Heart left ventricle (tissue), 16 donors: ENCODE results near the gene GPBP1. TPM values are rescaled to one million over a fixed set of nuclear protein-coding genes. Genes with fewer than 3 reads are reported as not detected.
"Not testable (repeated sequence)": the region's sequence is repeated elsewhere in the genome, so short reads cannot be mapped to it uniquely, and the experiment has no call there.

Source experiments
- ATAC-seq, 4 donors: fragments of 200-7000 bp; cut with Tn5 transposase; one replicate each; pipeline ENCODE4 v1.9.1; 2020 to 2022; ENCODE audit warnings: moderate library complexity in 4 of 4, mild to moderate bottlenecking in 3 of 4, moderate number of reproducible peaks in 1 of 4
- DNase-seq, 5 donors: peaks; one replicate each; pipeline ENCODE4 v3.0.0-alpha.2; 2020
- H3K27ac ChIP-seq, 12 donors: fragments of 200-600 bp; sonication (generic) in 4 of 12; one replicate each; pipeline versions ENCODE4 v1.5.0 to v1.8.0; 2016 to 2022; ENCODE audit warnings: mild to moderate bottlenecking in 2 of 12
- H3K27me3 ChIP-seq, 9 donors: fragments of 200-600 bp; sonication (generic) in 2 of 9; one replicate each; pipeline versions ENCODE4 v1.5.1 to v1.8.0; 2016 to 2022; ENCODE audit warnings: mild to moderate bottlenecking in 3 of 9
- H3K36me3 ChIP-seq, 9 donors: fragments of 200-600 bp; sonication (generic) in 2 of 9; one replicate each; pipeline versions ENCODE4 v1.5.0 to v1.8.0; 2018 to 2022; ENCODE audit warnings: mild to moderate bottlenecking in 2 of 9
- H3K4me1 ChIP-seq, 12 donors: fragments of 200-600 bp; sonication (generic) in 4 of 12; one replicate each; pipeline versions ENCODE4 v1.5.0 to v1.8.0; 2016 to 2022; ENCODE audit warnings: mild to moderate bottlenecking in 3 of 12
- H3K4me3 ChIP-seq, 12 donors: fragments of 200-600 bp; sonication (generic) in 4 of 12; one replicate each; pipeline versions ENCODE4 v1.5.0 to v1.8.0; 2017 to 2022; ENCODE audit warnings: mild to moderate bottlenecking in 9 of 12, moderate library complexity in 4 of 12
- H3K9me3 ChIP-seq, 12 donors: fragments of 200-600 bp; sonication (generic) in 4 of 12; one replicate each; pipeline versions ENCODE4 v1.5.0 to v1.8.0; 2016 to 2022; ENCODE audit warnings: mild to moderate bottlenecking in 1 of 12
- POLR2A ChIP-seq, 2 donors: fragments of 450-650 bp; IDR thresholded peaks; one replicate each; pipeline ENCODE4 v1.6.1; 2017; ENCODE audit warnings: antibody characterized with exemption in 2 of 2, mild to moderate bottlenecking in 2 of 2, moderate library complexity in 2 of 2
- WGBS, 4 donors: extraction: QIAGEN DNeasy Blood & Tissue Kit in 2 of 4; methylation state at CpG; one replicate each; pipeline versions ENCODE4 v1.1.5 to v1.1.7; 2013 to 2018; 5-methylcytosine and 5-hydroxymethylcytosine counted together
- intact Hi-C, 10 donors: fragments of 100-400 bp; cut with DNase I; formaldehyde crosslinking; loops; one replicate each; pipeline versions ENCODE4 v1.11.1 to v1.14.2; 2022
- polyA plus RNA-seq, 2 donors: library from polyadenylated mRNA; stranded (reverse); fragments of 200-250 nt; gene quantifications; one replicate each; pipeline ENCODE4 v1.2.3, GENCODE V29; 2013
- total RNA-seq, 9 donors: library from RNA; depleted of rRNA in 2 of 9; stranded (reverse); fragments of >200 nt in 2 of 9; fragmentation: NEBNext Ultra II Directional in 3 of 9; extraction: Animal tissue kit (Norgen Biotek cat#: 25700) in 3 of 9; gene quantifications; one replicate each; pipeline versions ENCODE4 v1.1.0 to v1.2.4, GENCODE V29; 2016 to 2023
- TF ChIP-seq, protein P1 (sequence below), 12 donors: fragments of 200-600 bp; sonication (generic) in 4 of 12; IDR thresholded peaks; one replicate each; pipeline versions ENCODE4 v1.5.0 to v1.8.0; 2018 to 2022; ENCODE audit warnings: antibody characterized with exemption in 12 of 12, mild to moderate bottlenecking in 5 of 12
- donor health status: ischemic (EF 13 %, LVEDD 7.1; RV severe dilation, severe dysfunction).
- donor health status: healthy with polysubstance abuse.
- donor health status: DM: no; HTN: yes; CAD: no.
- donor health status: DM: no; HTN: no; CAD: no.
- donor health status: ischemic (EF 25% LVEDD 6.9; RV normal size, moderate dysfunction).
- donor health status: ischemic (EF 25% LVEDD 5.7; RV mildly dilated, moderate dysfunction).
- donor health status: healthy.
- donor health status: DM: yes; HTN: yes; CAD: no.
- donor health status: ischemic (EF 35%, LVEDD 5.7; RV mildly dilated, moderate dysfunction).
- donor health status: nonischemic (EF 11% LVEDD 7.7; RV severe dilation, severe dysfunction).
- donor health status: DM: yes; HTN: yes; CAD: no.
- donor health status: PGD.
- donor health status: ischemic (EF 29% LVEDD 5.4; RV normal size, mild dysfunction).
- donor health status: nonischemic (EF 23%, LVEDD 6.1; RV moderate dilation, normal function).

The GPBP1 gene
- total and polyA plus RNA-seq, 11 donors, result 31.0 to 60.9 (median 49.5) TPM

DNA sequence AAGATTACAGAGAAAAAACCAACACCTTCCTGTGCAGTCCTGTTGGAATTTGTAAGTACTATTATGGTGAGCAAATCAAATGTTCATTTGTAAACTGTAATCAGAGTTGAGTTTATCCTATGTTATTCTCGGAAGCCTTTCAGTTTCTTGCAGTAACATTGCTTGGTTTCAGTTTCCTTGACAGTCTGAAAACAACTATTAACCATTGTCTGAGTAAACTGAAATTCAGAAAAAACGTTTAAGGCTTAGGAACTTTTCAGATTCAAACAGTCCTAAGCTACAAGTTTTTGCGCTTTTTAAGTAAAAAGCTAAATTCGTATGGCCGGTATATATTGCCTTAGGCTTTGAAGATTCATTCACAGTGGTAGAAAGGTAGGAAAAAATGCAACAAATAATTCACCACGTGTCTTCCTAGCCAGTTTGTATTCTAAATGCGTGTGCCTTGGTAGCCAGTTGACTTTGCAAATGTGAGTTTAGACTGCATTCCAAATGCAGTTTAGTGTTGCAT lies 2.5 kb downstream of the GPBP1 start:
- 6 to 7% (median 7%) methylated on average over 7 of the region's 7 CpGs for WGBS, 4 donors
- Histone ChIP-seq H3K4me3 (peak overlapping the region; percentile 3 to 98 (median 86)), H3K4me1 (peaks cover 9 to 75% (median 52%) of the 10 kb centered on the region in 12 donors), H3K27ac (peak overlapping the region in 10 of 12 donors; percentile 19 to 100 (median 99)), H3K9me3 (no peaks in the 10 kb centered on the region), H3K36me3 (peaks cover 0 to 6% (median 0%) of the 10 kb centered on the region in 9 donors), H3K27me3 (no peaks in the 10 kb centered on the region)
- DNase-seq (no peak), ATAC-seq (no peak)
- TF ChIP-seq POLR2A (IDR thresholded peaks at IDR 0.05), result no peak
- TF ChIP-seq, protein P1, sequence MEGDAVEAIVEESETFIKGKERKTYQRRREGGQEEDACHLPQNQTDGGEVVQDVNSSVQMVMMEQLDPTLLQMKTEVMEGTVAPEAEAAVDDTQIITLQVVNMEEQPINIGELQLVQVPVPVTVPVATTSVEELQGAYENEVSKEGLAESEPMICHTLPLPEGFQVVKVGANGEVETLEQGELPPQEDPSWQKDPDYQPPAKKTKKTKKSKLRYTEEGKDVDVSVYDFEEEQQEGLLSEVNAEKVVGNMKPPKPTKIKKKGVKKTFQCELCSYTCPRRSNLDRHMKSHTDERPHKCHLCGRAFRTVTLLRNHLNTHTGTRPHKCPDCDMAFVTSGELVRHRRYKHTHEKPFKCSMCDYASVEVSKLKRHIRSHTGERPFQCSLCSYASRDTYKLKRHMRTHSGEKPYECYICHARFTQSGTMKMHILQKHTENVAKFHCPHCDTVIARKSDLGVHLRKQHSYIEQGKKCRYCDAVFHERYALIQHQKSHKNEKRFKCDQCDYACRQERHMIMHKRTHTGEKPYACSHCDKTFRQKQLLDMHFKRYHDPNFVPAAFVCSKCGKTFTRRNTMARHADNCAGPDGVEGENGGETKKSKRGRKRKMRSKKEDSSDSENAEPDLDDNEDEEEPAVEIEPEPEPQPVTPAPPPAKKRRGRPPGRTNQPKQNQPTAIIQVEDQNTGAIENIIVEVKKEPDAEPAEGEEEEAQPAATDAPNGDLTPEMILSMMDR (IDR thresholded peaks at IDR 0.05), result no peak
- intact Hi-C loops, result loop anchor here in 4 of 10 donors (5.0 to 10.0 kb wide), 3 partner anchors 36 to 1182 kb away; partner anchors contain the start of gene IL6ST (in 1 of the 4)

DNA sequence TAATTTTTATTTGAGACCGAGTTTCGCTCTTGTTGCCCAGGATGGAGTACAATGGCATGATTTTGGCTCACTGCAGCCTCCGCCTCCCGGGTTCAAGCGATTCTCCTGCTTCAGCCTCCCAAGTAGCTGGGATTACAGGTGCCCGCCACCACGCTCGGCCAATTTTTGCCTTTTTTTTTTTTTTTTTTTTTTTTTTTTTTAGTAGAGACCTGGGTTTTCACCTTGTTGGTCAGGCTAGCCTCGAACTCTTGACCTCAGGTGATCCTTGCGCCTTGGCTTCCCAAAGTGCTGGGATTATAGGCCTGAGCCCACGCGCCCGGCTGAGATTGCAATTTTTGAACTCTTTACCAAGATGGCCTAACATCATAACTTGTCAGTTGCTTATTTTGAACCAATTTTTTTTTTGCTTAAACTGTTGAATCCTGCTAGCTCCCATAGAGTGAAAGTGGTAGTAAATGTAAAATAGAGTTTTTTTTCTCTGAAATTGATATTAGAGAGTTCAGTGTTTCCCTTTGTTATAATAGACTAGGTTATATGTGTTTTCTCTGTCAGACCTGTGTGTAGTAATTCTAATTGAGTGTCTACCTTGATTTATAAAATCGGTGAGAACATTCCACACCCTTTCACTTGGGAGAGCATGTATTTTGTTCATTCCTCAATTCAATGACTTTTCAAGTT lies 3.8 kb downstream of the GPBP1 start:
- Histone ChIP-seq H3K27me3 (no peaks in the 10 kb centered on the region), H3K27ac (peak overlapping the region in 3 of 12 donors; percentile 96 to 100 (median 99)), H3K9me3 (no peaks in the 10 kb centered on the region), H3K36me3 (peaks cover 0 to 6% (median 0%) of the 10 kb centered on the region in 9 donors), H3K4me1 (peaks cover 9 to 77% (median 54%) of the 10 kb centered on the region in 12 donors), H3K4me3 (peak overlapping the region in 10 of 12 donors; percentile 71 to 98 (median 90))
- 86 to 91% (median 88%) methylated on average over 14 of the region's 14 CpGs for WGBS, 4 donors
- no peak for TF ChIP-seq POLR2A (IDR thresholded peaks at IDR 0.05)
- TF ChIP-seq, protein P1 (IDR thresholded peaks at IDR 0.05), result no peak
- DNase-seq (no peak), ATAC-seq (no peak)
- intact Hi-C loops, result loop anchor here in 4 of 10 donors (5.0 to 10.0 kb wide), 3 partner anchors 35 to 1183 kb away; partner anchors contain the start of gene IL6ST (in 1 of the 4)

DNA sequence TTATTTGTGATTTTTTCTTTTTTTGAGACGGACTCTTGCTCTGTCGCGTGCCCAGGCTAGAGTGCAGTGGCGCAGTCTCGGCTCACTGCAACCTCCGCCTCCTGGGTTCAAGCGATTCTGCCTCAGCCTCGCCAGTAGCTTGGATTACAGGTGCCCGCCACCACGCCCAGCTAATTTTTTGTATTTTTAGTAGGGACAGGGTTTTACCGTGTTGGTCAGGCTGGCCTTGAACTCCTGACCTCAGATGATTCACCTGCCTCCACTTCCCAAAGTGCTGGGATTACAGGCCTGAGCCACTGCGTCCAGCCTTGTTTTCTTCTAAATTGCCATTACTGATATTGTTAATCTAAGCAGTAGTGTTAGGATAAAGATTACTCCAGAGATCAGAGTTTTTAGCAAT lies 4.4 kb downstream of the GPBP1 start:
- WGBS, 4 donors, result 64 to 75% (median 71%) methylated on average over 12 of the region's 12 CpGs
- H3K27me3 ChIP-seq, ATAC-seq, DNase-seq, H3K36me3 ChIP-seq, H3K9me3 ChIP-seq: not testable (repeated sequence)
- peaks cover 9 to 75% (median 55%) of the 10 kb centered on the region in 12 donors for H3K4me1 ChIP-seq
- intact Hi-C loops, result loop anchor here in 4 of 10 donors (5.0 to 10.0 kb wide), 3 partner anchors 34 to 1183 kb away; partner anchors contain the start of gene IL6ST (in 1 of the 4)
- peak overlapping the region in 11 of 12 donors; percentile 4 to 98 (median 88) for H3K4me3 ChIP-seq
- peak overlapping the region in 5 of 12 donors; percentile 65 to 100 (median 70) for H3K27ac ChIP-seq

DNA sequence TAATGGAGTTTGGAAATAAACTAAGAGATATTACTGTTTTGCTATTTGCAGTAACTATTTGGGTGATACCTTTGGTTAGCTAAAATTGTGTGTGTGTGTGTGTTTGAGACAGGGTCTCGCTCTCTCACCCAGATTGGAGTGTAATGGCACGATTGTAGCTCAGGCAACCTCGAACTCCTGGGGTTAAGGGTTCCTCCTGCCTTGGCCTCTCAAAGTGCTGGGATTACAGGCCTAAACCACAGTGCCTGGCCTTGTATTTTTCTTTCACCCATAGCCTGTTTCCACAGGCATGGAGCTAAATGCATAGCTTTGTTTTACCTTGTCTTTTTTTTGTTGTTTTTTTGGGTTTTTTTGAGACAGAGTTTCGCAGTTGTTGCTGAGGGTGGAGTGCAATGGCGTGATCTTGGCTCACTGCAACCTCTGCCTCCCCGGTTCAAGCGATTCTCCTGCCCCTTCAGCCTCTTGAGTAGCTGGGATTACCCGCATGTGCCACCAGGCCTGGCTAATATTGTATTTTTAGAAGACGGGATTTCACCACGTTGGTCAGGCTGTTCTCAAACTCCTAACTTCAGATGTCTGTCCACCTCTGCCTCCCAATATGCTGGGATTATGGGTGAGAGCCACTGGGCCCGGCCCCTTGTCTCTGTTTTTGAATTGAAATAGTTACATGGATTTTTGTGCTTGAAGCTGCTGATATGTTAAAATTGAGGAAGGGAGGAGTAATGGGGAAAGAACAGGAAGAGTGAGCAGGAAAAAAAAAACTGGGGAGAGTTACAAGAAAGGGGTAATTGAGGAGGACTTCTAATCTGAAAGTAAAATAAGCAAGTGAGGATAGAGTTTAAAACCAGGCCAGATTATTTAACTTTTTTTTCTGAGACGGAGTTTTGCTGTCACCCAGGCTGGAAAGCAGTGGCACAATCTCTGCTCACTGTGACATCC lies 5.7 kb downstream of the GPBP1 start:
- H3K36me3 ChIP-seq, result peaks cover 0 to 16% (median 0%) of the 10 kb centered on the region in 9 donors
- intact Hi-C loops, result loop anchor here in 4 of 10 donors (5.0 to 10.0 kb wide), 3 partner anchors 33 to 1185 kb away; partner anchors contain the start of gene IL6ST (in 1 of the 4)
- no peak for TF ChIP-seq POLR2A (IDR thresholded peaks at IDR 0.05)
- TF ChIP-seq, protein P1 (IDR thresholded peaks at IDR 0.05), result no peak
- H3K27ac ChIP-seq, result peak overlapping the region in 9 of 12 donors; percentile 11 to 80 (median 63)
- no peaks in the 10 kb centered on the region for H3K9me3 ChIP-seq
- ATAC-seq (peak; percentile 18 to 54 (median 45)), DNase-seq (peak in 2 of 5 donors; percentile 15 to 41)
- no peaks in the 10 kb centered on the region for H3K27me3 ChIP-seq
- H3K4me1 ChIP-seq, result peaks cover 9 to 83% (median 56%) of the 10 kb centered on the region in 12 donors
- H3K4me3 ChIP-seq, result peak overlapping the region in 10 of 12 donors; percentile 11 to 98 (median 90)
- 16 to 25% (median 24%) methylated on average over 12 of the region's 12 CpGs for WGBS, 4 donors
